Esophagus mucosa (tissue), 1 donor: ENCODE data around the gene FTO. TPM values are rescaled to one million over a fixed set of nuclear protein-coding genes. Genes with fewer than 3 reads are reported as not detected.
"Not testable (repeated sequence)": the region's sequence is repeated elsewhere in the genome, so short reads cannot be mapped to it uniquely, and the experiment has no call there.

Experiments
- ATAC-seq: fragments of 200-7000 bp; cut with Tn5 transposase; one replicate; pipeline ENCODE4 v1.9.1; 2020
- total RNA-seq: library from RNA; stranded (reverse); gene quantifications from one replicate; pipeline ENCODE4 v1.2.4, GENCODE V29; 2023
- donor health status: DM: yes; HTN: yes; CAD: no.

FTO gene
- total RNA-seq, 1 donor from 2014 or later = 33.3 TPM

DNA sequence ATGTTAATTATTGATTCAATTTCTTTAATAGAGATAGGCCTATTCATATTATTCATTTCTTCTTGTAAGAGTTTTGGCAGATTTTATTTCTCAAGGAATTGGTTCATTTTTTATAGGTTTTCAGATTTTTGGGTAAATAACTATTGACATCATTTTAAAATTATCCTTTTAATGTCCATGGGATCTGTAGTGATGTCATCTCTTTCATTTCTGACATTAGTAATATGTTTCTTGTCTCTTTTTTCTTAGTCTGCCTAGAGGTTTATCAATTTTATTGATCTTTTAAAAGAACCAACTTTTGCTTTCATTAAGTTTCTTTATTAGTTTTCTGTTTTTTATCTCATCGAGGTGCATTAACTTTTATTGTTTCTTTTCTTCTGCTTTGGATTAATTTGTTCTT, 162.6 kb downstream of the FTO start:
- ATAC-seq = no peak

GRCh38 chr16:53870831-53871230, 166.9 kb downstream of the FTO start:
- no peak for ATAC-seq

GRCh38 chr16:53872248-53873221, 168.6 kb downstream of the FTO start:
- no peak for ATAC-seq

- ATAC-seq = no peak
Observed at GRCh38 chr16:53876811-53877210, 172.9 kb downstream of the FTO start.

GRCh38 chr16:53878216-53878615, 174.3 kb downstream of the FTO start:
- no peak for ATAC-seq

- peak; percentile 92 for ATAC-seq
Observed at GRCh38 chr16:53881371-53881770, 177.4 kb downstream of the FTO start.

- no peak for ATAC-seq
Observed at GRCh38 chr16:53882310-53882709, 178.4 kb downstream of the FTO start.

GRCh38 chr16:53884748-53885147, 180.8 kb downstream of the FTO start:
- ATAC-seq = no peak

DNA sequence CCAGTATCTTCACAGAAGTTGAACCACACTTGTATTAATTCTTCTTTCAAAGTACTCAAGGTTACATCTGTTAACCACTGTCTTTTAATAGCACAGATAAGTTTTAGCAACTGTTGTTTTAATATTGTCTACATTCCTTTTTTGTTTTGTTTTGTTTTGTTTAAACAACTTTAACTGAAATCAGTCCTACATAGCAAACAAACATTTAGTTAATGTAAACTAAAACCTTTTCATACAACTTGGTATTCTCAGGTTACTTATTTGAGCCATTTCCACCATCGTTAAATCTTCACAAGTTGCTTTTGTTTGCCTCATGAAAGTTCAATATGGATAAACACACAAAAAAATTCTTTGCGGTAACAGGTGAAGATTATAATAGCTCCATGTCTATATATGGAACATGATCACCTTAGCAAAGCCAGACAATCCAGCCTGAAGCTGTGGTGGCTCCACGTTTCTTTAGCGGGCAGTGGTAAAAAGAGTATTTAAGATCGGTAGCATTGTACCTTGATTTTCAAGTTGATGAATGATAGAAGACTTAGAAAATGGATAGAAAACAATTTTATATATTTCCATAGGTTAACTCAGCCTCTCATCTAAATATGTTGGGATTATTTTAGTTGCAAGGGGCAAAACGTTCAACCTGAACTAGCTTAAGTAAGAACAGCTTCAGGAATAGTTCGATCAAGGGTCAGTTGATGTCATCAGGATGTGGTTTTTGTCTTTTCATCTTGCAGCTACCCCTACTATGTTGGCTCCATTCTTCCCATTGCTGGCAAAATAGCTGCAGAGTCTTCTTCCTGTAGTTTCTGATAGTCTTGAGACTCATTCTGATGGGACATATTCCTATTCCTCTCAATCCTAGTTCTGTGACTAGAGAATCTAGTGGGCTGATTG, 182.8 kb downstream of the FTO start:
- no peak for ATAC-seq

- no peak for ATAC-seq
Observed at GRCh38 chr16:53888222-53888621, 184.3 kb downstream of the FTO start.

GRCh38 chr16:53890877-53891276, 186.9 kb downstream of the FTO start:
- not testable (repeated sequence) for ATAC-seq

GRCh38 chr16:53891409-53892139, 187.6 kb downstream of the FTO start:
- no peak for ATAC-seq

GRCh38 chr16:53892155-53892554, 188.2 kb downstream of the FTO start:
- ATAC-seq = peak; percentile 52

GRCh38 chr16:53893731-53894435, 189.9 kb downstream of the FTO start:
- ATAC-seq = peak; percentile 87

DNA sequence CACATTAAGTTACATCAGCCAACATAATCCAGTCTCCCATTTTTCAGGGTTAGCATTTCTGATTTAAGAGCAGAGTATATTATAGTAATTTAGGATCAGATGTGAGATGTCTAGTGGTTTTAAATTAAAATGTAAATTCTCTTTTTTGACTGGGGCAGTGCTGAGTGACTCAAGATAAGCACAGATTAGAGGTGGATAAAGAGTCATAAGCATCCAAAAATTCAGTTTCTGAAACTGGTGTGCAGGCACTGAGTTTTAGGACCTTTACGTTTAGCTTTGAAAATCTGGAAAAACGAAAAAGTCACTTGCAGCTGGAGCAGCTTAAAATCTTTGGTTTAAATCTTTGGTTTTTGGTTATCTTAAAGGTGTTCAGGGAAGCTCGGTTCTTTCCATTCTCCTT, 190.7 kb downstream of the FTO start:
- no peak for ATAC-seq

GRCh38 chr16:53895433-53895832, 191.5 kb downstream of the FTO start:
- ATAC-seq = no peak

GRCh38 chr16:53895851-53896250, 191.9 kb downstream of the FTO start:
- no peak for ATAC-seq

DNA sequence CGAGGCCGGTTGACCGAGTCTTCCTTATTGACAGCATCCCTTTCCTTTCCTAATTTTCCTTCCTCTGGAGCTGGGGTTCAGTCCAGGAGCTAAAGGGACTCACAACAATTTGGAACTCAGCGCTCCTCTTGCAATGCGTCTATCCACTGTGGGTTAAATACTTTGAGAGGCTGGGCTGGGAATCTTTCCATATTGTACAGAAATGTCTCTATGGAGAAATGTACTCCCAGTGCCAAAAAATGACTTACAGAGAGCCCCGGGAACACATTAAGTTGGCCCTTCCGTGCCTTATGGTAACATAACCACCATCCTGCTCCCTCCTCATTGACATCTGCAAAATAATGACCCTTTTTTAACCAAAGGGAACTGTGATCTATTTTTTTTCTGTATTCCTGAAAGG, 192.8 kb downstream of the FTO start:
- ATAC-seq = no peak

DNA sequence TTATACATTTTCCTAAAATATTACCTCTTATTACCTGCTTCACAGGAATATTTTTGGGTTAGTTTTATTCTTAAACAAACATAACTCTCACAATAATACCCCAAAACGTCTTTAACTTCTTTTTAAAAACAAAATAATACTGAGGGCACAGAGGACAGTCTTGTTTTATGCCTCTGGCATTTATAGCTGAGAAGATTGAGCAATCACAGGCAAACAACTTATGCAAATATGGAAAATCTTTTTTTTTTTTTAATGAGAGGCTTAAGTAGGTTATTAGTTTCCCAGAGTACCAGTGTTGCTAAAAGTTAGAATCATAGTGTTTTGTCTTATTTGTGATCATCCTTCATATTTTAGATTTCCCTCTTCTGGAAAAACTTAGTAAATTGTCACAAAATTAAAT, 195.0 kb downstream of the FTO start:
- ATAC-seq = no peak

DNA sequence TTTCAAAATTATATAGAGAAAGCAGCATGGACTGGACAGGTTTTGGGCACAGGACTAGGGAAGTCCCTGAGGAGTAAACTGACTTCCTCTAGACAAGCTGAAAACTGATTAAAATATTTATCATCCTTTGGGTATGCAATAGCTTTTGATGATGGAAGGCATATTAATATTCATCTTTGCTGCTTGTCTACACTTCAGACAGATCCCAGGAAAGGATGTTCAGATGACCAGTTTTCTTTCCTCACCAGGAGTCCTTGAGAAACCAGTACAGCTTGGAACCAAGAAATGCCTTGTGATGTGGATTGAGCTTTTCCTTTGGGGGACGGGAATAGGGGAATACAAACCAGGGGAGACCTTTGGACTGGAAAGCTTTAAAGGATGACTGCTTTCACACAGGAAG, 195.5 kb downstream of the FTO start:
- no peak for ATAC-seq

GRCh38 chr16:53900667-53901066, 196.7 kb downstream of the FTO start:
- ATAC-seq = no peak

DNA sequence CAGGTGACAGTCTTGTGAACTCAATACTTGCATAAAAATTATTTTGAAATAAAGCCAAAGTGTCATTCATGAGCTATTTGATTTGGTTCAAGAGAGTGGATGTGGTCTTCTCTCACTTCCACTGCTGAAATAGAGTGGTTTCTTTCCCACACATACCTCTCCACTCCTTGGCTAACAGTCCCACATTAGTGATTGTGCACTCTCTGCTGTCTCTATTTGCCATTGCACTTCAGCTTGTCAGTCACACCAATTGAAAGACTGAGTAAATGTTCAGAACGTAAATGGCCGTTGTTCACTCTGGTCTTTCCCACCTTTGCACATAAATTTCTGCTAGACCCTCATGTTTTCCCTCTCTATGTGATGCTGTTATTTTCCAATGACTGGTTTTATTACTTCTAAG, 197.5 kb downstream of the FTO start:
- no peak for ATAC-seq
